Measurements from ENCODE around the gene MEAK7. TPM values are rescaled to one million over a fixed set of nuclear protein-coding genes. Genes with fewer than 3 reads are reported as not detected.

Gene MEAK7
- total RNA-seq, 1 experiment from 2014 or later, result 62.3 TPM

DNA sequence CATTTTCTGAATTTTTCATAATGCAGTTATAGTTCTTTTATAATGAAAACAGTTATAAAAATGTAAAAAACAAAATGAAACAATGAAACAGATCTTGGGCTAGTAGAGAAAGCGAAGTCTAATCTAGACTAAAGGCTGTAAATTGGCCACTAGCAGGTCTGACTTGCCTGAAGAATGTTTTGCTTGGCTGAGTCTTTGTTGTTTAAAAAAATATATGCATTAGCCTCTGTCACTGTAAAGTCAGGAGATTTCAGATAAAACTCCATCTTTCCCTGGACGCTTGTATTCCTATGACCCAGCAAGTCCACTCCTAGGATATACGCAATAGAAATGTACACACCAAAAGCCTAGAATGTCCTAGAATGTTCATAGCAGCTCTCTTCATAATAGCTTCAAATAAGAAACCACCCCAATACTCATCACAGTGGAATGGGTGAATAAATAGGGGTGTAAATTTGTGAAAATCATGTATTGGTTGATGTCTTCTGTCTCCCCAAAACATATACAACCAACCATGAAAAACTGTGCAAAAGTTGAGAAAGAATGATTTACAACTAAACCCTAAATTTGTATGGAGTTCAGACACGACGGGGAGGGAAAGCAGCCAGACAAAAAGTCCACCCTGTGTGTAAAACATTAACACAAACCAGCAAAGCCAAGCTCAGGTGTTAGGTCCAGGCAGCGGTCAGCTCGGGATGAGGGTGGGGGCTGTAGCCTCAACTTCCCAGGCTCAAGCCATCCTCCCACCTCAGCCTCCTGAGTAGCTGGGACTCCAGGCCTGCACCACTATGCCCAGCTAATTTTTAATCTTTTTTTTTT, 37.7 kb upstream of the MEAK7 start:
- ChIA-PET POLR2A (interaction anchor here (0.7 kb wide), 1 partner anchor 28 kb away, joined by 3 read pairs; no protein-coding TSS in a partner anchor), CTCF (interaction anchor here (0.6 to 0.7 kb wide), 3 partner anchors 10 to 81 kb away, joined by 3 to 4 read pairs (median 3); no protein-coding TSS in a partner anchor)
- no peaks in the 10 kb centered on the region for H3K9me3 Mint-ChIP-seq (ENCODE audit: unreplicated experiment)
- H3K27me3 Mint-ChIP-seq (ENCODE audit: insufficient read depth, unreplicated experiment), result no peaks in the 10 kb centered on the region
- no peak overlapping the region for H3K4me3 Mint-ChIP-seq (ENCODE audit: unreplicated experiment)
- no TSS peak for BruUV-seq (replicated peaks)
- TF ChIP-seq CTCF (IDR thresholded peaks at IDR 0.05; ENCODE audit: unreplicated experiment), result no peak
- H3K4me1 Mint-ChIP-seq (ENCODE audit: insufficient read depth, unreplicated experiment), result no peaks in the 10 kb centered on the region
- DNase-seq (ENCODE audit: unreplicated experiment), result peak; percentile 22
- intact Hi-C loops (cut with micrococcal nuclease), result no loop called here
- H3K27ac Mint-ChIP-seq (ENCODE audit: low read depth, unreplicated experiment), result no peak overlapping the region
- no peaks in the 10 kb centered on the region for H3K36me3 Mint-ChIP-seq (ENCODE audit: insufficient read depth, unreplicated experiment)

- H3K4me3 Mint-ChIP-seq (ENCODE audit: unreplicated experiment), result no peak overlapping the region
- ChIA-PET POLR2A (no interaction called here), CTCF (interaction anchor here (0.6 to 1.4 kb wide), 3 partner anchors 30 to 625 kb away, joined by 3 to 4 read pairs (median 3); no protein-coding TSS in a partner anchor)
- no TSS peak for BruUV-seq (replicated peaks)
- no peak overlapping the region for H3K27ac Mint-ChIP-seq (ENCODE audit: low read depth, unreplicated experiment)
- DNase-seq (ENCODE audit: unreplicated experiment), result no peak
- H3K36me3 Mint-ChIP-seq (ENCODE audit: insufficient read depth, unreplicated experiment), result no peaks in the 10 kb centered on the region
- no peaks in the 10 kb centered on the region for H3K4me1 Mint-ChIP-seq (ENCODE audit: insufficient read depth, unreplicated experiment)
- intact Hi-C loops (cut with micrococcal nuclease), result no loop called here
- no peaks in the 10 kb centered on the region for H3K9me3 Mint-ChIP-seq (ENCODE audit: unreplicated experiment)
- TF ChIP-seq CTCF (IDR thresholded peaks at IDR 0.05; ENCODE audit: unreplicated experiment), result no peak
- H3K27me3 Mint-ChIP-seq (ENCODE audit: insufficient read depth, unreplicated experiment), result no peaks in the 10 kb centered on the region
Observed at GRCh38 chr16:84540194-84540593, 35.7 kb upstream of the MEAK7 start.

- DNase-seq (ENCODE audit: unreplicated experiment), result no peak
- CTCF ChIA-PET, result interaction anchor here (0.6 kb wide), 1 partner anchor 247 kb away, joined by 3 read pairs; no protein-coding TSS in a partner anchor
- Mint-ChIP-seq H3K27me3 (ENCODE audit: insufficient read depth, unreplicated experiment) (no peaks in the 10 kb centered on the region), H3K4me1 (ENCODE audit: insufficient read depth, unreplicated experiment) (no peaks in the 10 kb centered on the region), H3K4me3 (ENCODE audit: unreplicated experiment) (no peak overlapping the region), H3K27ac (ENCODE audit: low read depth, unreplicated experiment) (no peak overlapping the region), H3K36me3 (ENCODE audit: insufficient read depth, unreplicated experiment) (no peaks in the 10 kb centered on the region), H3K9me3 (ENCODE audit: unreplicated experiment) (no peaks in the 10 kb centered on the region)
- intact Hi-C loops (cut with micrococcal nuclease), result no loop called here
- BruUV-seq (replicated peaks), result no TSS peak
- no peak for TF ChIP-seq CTCF (IDR thresholded peaks at IDR 0.05; ENCODE audit: unreplicated experiment)
- POLR2A ChIA-PET, result no interaction called here
Observed at GRCh38 chr16:84538222-84538840, 33.9 kb upstream of the MEAK7 start.

DNA sequence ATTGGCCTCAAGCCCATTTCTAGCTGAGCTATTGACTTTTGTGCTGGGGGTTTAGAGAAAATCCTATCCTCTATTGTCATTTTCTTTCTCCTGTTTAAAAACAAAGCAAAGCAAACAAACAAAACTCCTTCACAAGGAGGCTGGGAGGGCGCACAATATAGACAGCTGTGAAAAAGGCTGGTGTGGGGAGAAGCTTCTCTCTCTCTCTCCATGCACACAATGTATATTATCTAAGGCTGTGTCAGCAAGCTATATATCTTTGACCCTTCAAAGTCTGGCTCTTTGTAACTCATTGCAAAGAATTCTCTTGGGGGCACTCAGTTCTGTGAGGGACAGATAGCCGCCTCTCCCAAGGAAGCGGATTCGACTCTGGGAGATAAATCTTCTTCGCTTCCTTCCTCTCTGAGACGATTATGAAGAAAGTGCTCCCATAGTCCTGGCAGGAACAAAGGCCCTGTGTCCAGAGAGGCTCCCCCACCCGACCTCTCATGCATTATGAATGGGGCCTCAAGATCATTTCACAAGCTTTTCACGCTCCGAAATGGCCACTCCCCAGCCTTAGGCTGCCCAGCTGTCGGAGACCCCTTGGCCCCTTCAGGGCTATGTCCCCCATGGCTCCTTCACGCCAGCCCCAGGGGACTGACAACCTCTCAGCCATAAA, 33.2 kb upstream of the MEAK7 start:
- H3K27me3 Mint-ChIP-seq (ENCODE audit: insufficient read depth, unreplicated experiment), result no peaks in the 10 kb centered on the region
- no peak for DNase-seq (ENCODE audit: unreplicated experiment)
- TF ChIP-seq CTCF (IDR thresholded peaks at IDR 0.05; ENCODE audit: unreplicated experiment), result no peak
- ChIA-PET CTCF (interaction anchor here (0.6 kb wide), 1 partner anchor 248 kb away, joined by 3 read pairs; no protein-coding TSS in a partner anchor), POLR2A (no interaction called here)
- H3K4me1 Mint-ChIP-seq (ENCODE audit: insufficient read depth, unreplicated experiment), result peaks cover 2% of the 10 kb centered on the region
- BruUV-seq (replicated peaks), result no TSS peak
- no peaks in the 10 kb centered on the region for H3K9me3 Mint-ChIP-seq (ENCODE audit: unreplicated experiment)
- H3K27ac Mint-ChIP-seq (ENCODE audit: low read depth, unreplicated experiment), result no peak overlapping the region
- intact Hi-C loops (cut with micrococcal nuclease), result no loop called here
- H3K36me3 Mint-ChIP-seq (ENCODE audit: insufficient read depth, unreplicated experiment), result no peaks in the 10 kb centered on the region
- H3K4me3 Mint-ChIP-seq (ENCODE audit: unreplicated experiment), result no peak overlapping the region

All from MCF 10A (cell line).